Measurements from ENCODE around the gene LIMS1. TPM values are rescaled to one million over a fixed set of nuclear protein-coding genes. Genes with fewer than 3 reads are reported as not detected.

The LIMS1 gene
- total and polyA plus RNA-seq, 2 of the 13 experiments (the other 11 are each of a cell fraction or from before 2014, with no cell fraction given) = 38.3 to 49.6 TPM

DNA sequence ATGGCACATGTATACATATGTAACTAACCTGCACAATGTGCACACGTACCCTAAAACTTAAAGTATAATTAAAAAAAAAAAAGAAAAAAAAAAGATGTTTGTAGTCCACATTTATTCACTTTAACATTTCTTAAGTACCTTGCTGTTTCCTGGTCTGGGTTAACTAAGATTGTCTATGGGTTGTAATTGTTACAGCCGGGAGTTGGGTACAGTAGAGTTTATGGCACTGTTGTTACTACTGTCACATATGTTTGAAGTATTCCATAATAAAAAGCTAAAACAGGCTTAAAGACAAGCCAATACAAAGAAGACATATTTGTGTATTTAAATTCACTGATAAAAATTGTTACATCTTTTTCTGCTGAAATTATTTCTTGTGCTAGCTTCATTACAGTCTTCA lies 49.0 kb upstream of the LIMS1 start:
- WGBS (ENCODE audit: low lambda C conversion rate) = 95% methylated on average over 2 of the region's 2 CpGs
- Histone ChIP-seq H3K4me1 (ENCODE audit: insufficient read depth, low read length) (no peaks in the 10 kb centered on the region), H3K79me2 (ENCODE audit: insufficient read depth, low read length) (no peaks in the 10 kb centered on the region), H3K36me3 (replicated peaks in 1 of 2; ENCODE audit: control insufficient read depth in 1 of 2, insufficient read depth in 2 of 2, low read length in 2 of 2) (peaks cover 11 to 51% of the 10 kb centered on the region in 2 experiments; a peak in 4 of 5 replicates), H3K9me3 (ENCODE audit: low read length) (no peaks in the 10 kb centered on the region), H3K9ac (ENCODE audit: insufficient read depth, low read depth, low read length) (no peak overlapping the region), H3K27ac (ENCODE audit: extremely low read length, insufficient read depth, low read length) (no peak overlapping the region), H3K4me2 (ENCODE audit: low read depth, low read length) (no peak overlapping the region), H3K4me3 (replicated peaks in 1 of 3; ENCODE audit: insufficient read depth in 1 of 3, low read depth in 2 of 3, low read length in 3 of 3) (no peak overlapping the region), H3K27me3 (ENCODE audit: control insufficient read depth in 1 of 2, insufficient read depth in 2 of 2, low read length in 2 of 2) (no peaks in the 10 kb centered on the region), H2AFZ (ENCODE audit: low read length) (no peak overlapping the region), H4K20me1 (ENCODE audit: insufficient read depth, low read length) (no peaks in the 10 kb centered on the region)
- FAIRE-seq (no peak), DNase-seq (ENCODE audit: low spot score) (no peak), ATAC-seq (no peak)
- TF ChIP-seq ZNF792 (CRISPR knock-in tag; IDR thresholded peaks at IDR 0.05) = no peak
- TF ChIP-seq RBM39 (IDR thresholded peaks at IDR 0.05; ENCODE audit: low read depth, low read length, poor library complexity, severe bottlenecking) = no peak
- no peak for TF ChIP-seq NR2F6 (IDR thresholded peaks at IDR 0.05)
- no peak for TF ChIP-seq NR2F6 (CRISPR knock-in tag; IDR thresholded peaks at IDR 0.05)
- TF ChIP-seq CEBPB (IDR thresholded peaks at IDR 0.05; ENCODE audit: borderline replicate concordance, low read depth, low read length) = no peak
- TF ChIP-seq CREB1 (IDR thresholded peaks at IDR 0.05) = no peak
- TF ChIP-seq CREB1 (CRISPR knock-in tag; IDR thresholded peaks at IDR 0.05) = no peak
- TF ChIP-seq ZNF143 (CRISPR knock-in tag; IDR thresholded peaks at IDR 0.05) = no peak
- no peak for TF ChIP-seq THYN1 (CRISPR knock-in tag; IDR thresholded peaks at IDR 0.05; ENCODE audit: borderline replicate concordance, low read depth)
- TF ChIP-seq ATF1 (CRISPR knock-in tag; IDR thresholded peaks at IDR 0.05) = no peak
- TF ChIP-seq SATB2 (CRISPR knock-in tag; IDR thresholded peaks at IDR 0.05) = no peak
- no peak for TF ChIP-seq NFE2L2 (IDR thresholded peaks at IDR 0.05; ENCODE audit: low read length)
- no peak for TF ChIP-seq NFIC (IDR thresholded peaks at IDR 0.05; ENCODE audit: low read length)
- TF ChIP-seq, protein P1, sequence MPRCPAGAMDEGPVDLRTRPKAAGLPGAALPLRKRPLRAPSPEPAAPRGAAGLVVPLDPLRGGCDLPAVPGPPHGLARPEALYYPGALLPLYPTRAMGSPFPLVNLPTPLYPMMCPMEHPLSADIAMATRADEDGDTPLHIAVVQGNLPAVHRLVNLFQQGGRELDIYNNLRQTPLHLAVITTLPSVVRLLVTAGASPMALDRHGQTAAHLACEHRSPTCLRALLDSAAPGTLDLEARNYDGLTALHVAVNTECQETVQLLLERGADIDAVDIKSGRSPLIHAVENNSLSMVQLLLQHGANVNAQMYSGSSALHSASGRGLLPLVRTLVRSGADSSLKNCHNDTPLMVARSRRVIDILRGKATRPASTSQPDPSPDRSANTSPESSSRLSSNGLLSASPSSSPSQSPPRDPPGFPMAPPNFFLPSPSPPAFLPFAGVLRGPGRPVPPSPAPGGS (CRISPR knock-in tag; IDR thresholded peaks at IDR 0.05) = no peak
- TF ChIP-seq KLF6 (CRISPR knock-in tag; IDR thresholded peaks at IDR 0.05) = no peak
- TF ChIP-seq, protein P2, sequence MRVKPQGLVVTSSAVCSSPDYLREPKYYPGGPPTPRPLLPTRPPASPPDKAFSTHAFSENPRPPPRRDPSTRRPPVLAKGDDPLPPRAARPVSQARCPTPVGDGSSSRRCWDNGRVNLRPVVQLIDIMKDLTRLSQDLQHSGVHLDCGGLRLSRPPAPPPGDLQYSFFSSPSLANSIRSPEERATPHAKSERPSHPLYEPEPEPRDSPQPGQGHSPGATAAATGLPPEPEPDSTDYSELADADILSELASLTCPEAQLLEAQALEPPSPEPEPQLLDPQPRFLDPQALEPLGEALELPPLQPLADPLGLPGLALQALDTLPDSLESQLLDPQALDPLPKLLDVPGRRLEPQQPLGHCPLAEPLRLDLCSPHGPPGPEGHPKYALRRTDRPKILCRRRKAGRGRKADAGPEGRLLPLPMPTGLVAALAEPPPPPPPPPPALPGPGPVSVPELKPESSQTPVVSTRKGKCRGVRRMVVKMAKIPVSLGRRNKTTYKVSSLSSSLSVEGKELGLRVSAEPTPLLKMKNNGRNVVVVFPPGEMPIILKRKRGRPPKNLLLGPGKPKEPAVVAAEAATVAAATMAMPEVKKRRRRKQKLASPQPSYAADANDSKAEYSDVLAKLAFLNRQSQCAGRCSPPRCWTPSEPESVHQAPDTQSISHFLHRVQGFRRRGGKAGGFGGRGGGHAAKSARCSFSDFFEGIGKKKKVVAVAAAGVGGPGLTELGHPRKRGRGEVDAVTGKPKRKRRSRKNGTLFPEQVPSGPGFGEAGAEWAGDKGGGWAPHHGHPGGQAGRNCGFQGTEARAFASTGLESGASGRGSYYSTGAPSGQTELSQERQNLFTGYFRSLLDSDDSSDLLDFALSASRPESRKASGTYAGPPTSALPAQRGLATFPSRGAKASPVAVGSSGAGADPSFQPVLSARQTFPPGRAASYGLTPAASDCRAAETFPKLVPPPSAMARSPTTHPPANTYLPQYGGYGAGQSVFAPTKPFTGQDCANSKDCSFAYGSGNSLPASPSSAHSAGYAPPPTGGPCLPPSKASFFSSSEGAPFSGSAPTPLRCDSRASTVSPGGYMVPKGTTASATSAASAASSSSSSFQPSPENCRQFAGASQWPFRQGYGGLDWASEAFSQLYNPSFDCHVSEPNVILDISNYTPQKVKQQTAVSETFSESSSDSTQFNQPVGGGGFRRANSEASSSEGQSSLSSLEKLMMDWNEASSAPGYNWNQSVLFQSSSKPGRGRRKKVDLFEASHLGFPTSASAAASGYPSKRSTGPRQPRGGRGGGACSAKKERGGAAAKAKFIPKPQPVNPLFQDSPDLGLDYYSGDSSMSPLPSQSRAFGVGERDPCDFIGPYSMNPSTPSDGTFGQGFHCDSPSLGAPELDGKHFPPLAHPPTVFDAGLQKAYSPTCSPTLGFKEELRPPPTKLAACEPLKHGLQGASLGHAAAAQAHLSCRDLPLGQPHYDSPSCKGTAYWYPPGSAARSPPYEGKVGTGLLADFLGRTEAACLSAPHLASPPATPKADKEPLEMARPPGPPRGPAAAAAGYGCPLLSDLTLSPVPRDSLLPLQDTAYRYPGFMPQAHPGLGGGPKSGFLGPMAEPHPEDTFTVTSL (CRISPR knock-in tag; IDR thresholded peaks at IDR 0.05; ENCODE audit: borderline replicate concordance) = no peak
- TF ChIP-seq ZNF333 (CRISPR knock-in tag; IDR thresholded peaks at IDR 0.05; ENCODE audit: borderline replicate concordance) = no peak
- TF ChIP-seq ZFX (CRISPR knock-in tag; IDR thresholded peaks at IDR 0.05; ENCODE audit: low read depth) = no peak
- intact Hi-C loops (cut with micrococcal nuclease; ENCODE audit: unreplicated experiment) = loop anchor here (5.0 kb wide), 1 partner anchor 152 kb away; no protein-coding TSS in a partner anchor
- CTCF ChIA-PET (ENCODE audit: low intra/inter-chr PET ratio, low total read pairs) = no interaction called here
- in situ Hi-C loops (cut with HindIII; ENCODE audit: extremely low pct_ligation_motif_present, low pct_unique_long_range_greater_than_20kb) = no loop called here
- POLR2A ChIA-PET = no interaction called here
- BruUV-seq (replicated peaks) = no TSS peak
